OCI-LY7 (cell line): ENCODE measurements around the gene RAD54L.
"Not testable (repeated sequence)": the region's sequence is repeated elsewhere in the genome, so short reads cannot be mapped to it uniquely, and the experiment has no call there.

ENCODE experiments used
- CTCF ChIP-seq: fragments of 200-600 bp; sonication (generic); conservative IDR thresholded peaks from 2 replicates; pipeline ENCODE4 v1.5.1; 2014; ENCODE audit warnings: mild to moderate bottlenecking, antibody characterized with exemption, low read length, moderate library complexity, mixed read lengths
- EZH2phosphoT487 ChIP-seq: fragments of 200-600 bp; sonication (generic); IDR thresholded peaks from 2 replicates; pipeline ENCODE4 v1.6.1; 2018; ENCODE audit warnings: low read depth, borderline replicate concordance, mild to moderate bottlenecking, mixed run types, antibody characterized with exemption, low read length, moderate library complexity, mixed read lengths

- not testable (repeated sequence) for TF ChIP-seq CTCF, EZH2phosphoT487
Measured at GRCh38 chr1:46243831-46244230, 3.7 kb upstream of the RAD54L start.
